ENCODE results near the gene LIAS. TPM values are rescaled to one million over a fixed set of nuclear protein-coding genes. Genes with fewer than 3 reads are reported as not detected.

The LIAS gene
- total RNA-seq, 2 experiments from 2014 or later: 10.0 to 10.1 TPM

DNA sequence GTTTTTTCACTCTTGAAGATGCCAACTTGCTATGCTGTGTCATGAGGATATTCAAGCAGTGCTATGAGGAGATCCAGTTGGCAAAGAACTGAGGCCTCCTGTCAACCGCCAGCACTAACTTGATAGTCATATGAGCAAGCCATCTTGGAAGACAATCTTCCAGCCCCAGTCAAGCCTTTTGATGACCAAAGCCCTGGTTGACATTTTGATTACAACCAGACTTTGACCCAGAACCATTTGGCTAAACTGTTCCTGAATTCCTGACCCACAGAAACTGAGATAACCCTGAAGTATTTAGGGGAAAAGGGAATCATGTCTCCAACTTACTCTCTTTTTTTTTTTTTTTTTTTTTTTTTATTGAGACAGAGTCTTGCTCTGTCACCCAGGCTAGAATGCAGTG is 35.5 kb downstream of the LIAS start:
- H3K27me3 ChIP-seq (ENCODE audit: control insufficient read depth in 1 of 2, insufficient read depth in 2 of 2, low read length in 2 of 2): no peaks in the 10 kb centered on the region

GRCh38 chr4:39495446-39496213 is 36.8 kb downstream of the LIAS start:
- Mint-ChIP-seq H3K9me3 (no peaks in the 10 kb centered on the region), H3K4me3 (no peak overlapping the region), H3K27me3 (no peaks in the 10 kb centered on the region), H3K4me1 (ENCODE audit: low read depth) (no peaks in the 10 kb centered on the region), H3K27ac (no peak overlapping the region), H3K36me3 (ENCODE audit: low read depth) (peaks cover 16% of the 10 kb centered on the region)
- Histone ChIP-seq H3K4me3 (ENCODE audit: low read length) (no peak overlapping the region), H3K27ac (ENCODE audit: low read depth in 1 of 2, low read length in 2 of 2) (no peak overlapping the region), H3K27me3 (ENCODE audit: control insufficient read depth in 1 of 2, insufficient read depth in 2 of 2, low read length in 2 of 2) (no peaks in the 10 kb centered on the region), H3K36me3 (ENCODE audit: insufficient read depth, low read length) (peaks cover 9% of the 10 kb centered on the region), H3K4me1 (ENCODE audit: insufficient read depth, low read length) (no peaks in the 10 kb centered on the region), H3K9me3 (ENCODE audit: control insufficient read depth in 1 of 2, insufficient read depth in 1 of 2, low read length in 2 of 2) (no peaks in the 10 kb centered on the region)
- ATAC-seq (ENCODE audit: poor library complexity) (no peak), DNase-seq (no peak)
- CTCF ChIA-PET: no interaction called here
- no peak for TF ChIP-seq CTCF (IDR thresholded peaks at IDR 0.05)
- POLR2A ChIA-PET: interaction anchor here (0.7 kb wide), 1 partner anchor 369 kb away, joined by 3 read pairs; no protein-coding TSS in a partner anchor
- intact Hi-C loops (cut with DNase I, micrococcal nuclease): no loop called here

More for the DNA sequence above, 35.5 kb downstream of the LIAS start:
- intact Hi-C loops (cut with DNase I, micrococcal nuclease): no loop called here
- no peak overlapping the region for H3K4me3 Mint-ChIP-seq
- no peaks in the 10 kb centered on the region for H3K9me3 ChIP-seq (ENCODE audit: control insufficient read depth in 1 of 2, insufficient read depth in 1 of 2, low read length in 2 of 2)
- ChIA-PET POLR2A (no interaction called here), CTCF (no interaction called here)
- peaks cover 10% of the 10 kb centered on the region for H3K36me3 Mint-ChIP-seq (ENCODE audit: low read depth)
- H3K4me1 Mint-ChIP-seq (ENCODE audit: low read depth): no peaks in the 10 kb centered on the region
- H3K4me3 ChIP-seq (ENCODE audit: low read length): no peak overlapping the region
- no peak overlapping the region for H3K27ac Mint-ChIP-seq
- H3K9me3 Mint-ChIP-seq: no peaks in the 10 kb centered on the region
- no peak for ATAC-seq (ENCODE audit: poor library complexity)
- no peaks in the 10 kb centered on the region for H3K27me3 Mint-ChIP-seq
- no peak overlapping the region for H3K27ac ChIP-seq (ENCODE audit: low read depth in 1 of 2, low read length in 2 of 2)
- no peak for DNase-seq
- peaks cover 2% of the 10 kb centered on the region for H3K36me3 ChIP-seq (ENCODE audit: insufficient read depth, low read length)
- TF ChIP-seq CTCF (IDR thresholded peaks at IDR 0.05): no peak
- no peaks in the 10 kb centered on the region for H3K4me1 ChIP-seq (ENCODE audit: insufficient read depth, low read length)

- Mint-ChIP-seq H3K27ac (no peak overlapping the region), H3K36me3 (ENCODE audit: low read depth) (peaks cover 31% of the 10 kb centered on the region), H3K27me3 (no peaks in the 10 kb centered on the region), H3K9me3 (no peaks in the 10 kb centered on the region), H3K4me3 (no peak overlapping the region), H3K4me1 (ENCODE audit: low read depth) (no peaks in the 10 kb centered on the region)
- intact Hi-C loops (cut with DNase I, micrococcal nuclease): no loop called here
- no peak overlapping the region for H3K27ac ChIP-seq (ENCODE audit: low read depth in 1 of 2, low read length in 2 of 2)
- peaks cover 21% of the 10 kb centered on the region for H3K36me3 ChIP-seq (ENCODE audit: insufficient read depth, low read length)
- ChIA-PET CTCF (no interaction called here), POLR2A (interaction anchor here (1.6 kb wide), 1 partner anchor 29 kb away, joined by 3 read pairs; the partner anchor contains the start of gene UGDH)
- ATAC-seq (ENCODE audit: poor library complexity) (no peak), DNase-seq (no peak)
- H3K4me1 ChIP-seq (ENCODE audit: insufficient read depth, low read length): no peaks in the 10 kb centered on the region
- H3K4me3 ChIP-seq (ENCODE audit: low read length): no peak overlapping the region
- no peaks in the 10 kb centered on the region for H3K9me3 ChIP-seq (ENCODE audit: control insufficient read depth in 1 of 2, insufficient read depth in 1 of 2, low read length in 2 of 2)
- no peak for TF ChIP-seq CTCF (IDR thresholded peaks at IDR 0.05)
- no peaks in the 10 kb centered on the region for H3K27me3 ChIP-seq (ENCODE audit: control insufficient read depth in 1 of 2, insufficient read depth in 2 of 2, low read length in 2 of 2)
These were observed 39.3 kb downstream of the LIAS start for GRCh38 chr4:39497909-39498726.

Data from CD4-positive, alpha-beta T cell (primary cell).